Retinal pigment epithelial cell (primary cell): Measurements from ENCODE around the gene CPSF3.

Experiments
- DNase-seq: peaks from one replicate; pipeline ENCODE4 v3.0.0-alpha.2; 2010; ENCODE audit warnings: low read depth
- H3K4me3 ChIP-seq: 2 replicates; pipeline ENCODE4 v1.5.1; 2011; ENCODE audit warnings: mild to moderate bottlenecking, low read length, control low read depth, moderate library complexity
- TF ChIP-seq, protein P1 (sequence below): conservative IDR thresholded peaks from 2 replicates; pipeline ENCODE4 v1.5.1; 2011; ENCODE audit warnings: low read depth, low read length, control low read depth, inconsistent platforms

Gene CPSF3

DNA sequence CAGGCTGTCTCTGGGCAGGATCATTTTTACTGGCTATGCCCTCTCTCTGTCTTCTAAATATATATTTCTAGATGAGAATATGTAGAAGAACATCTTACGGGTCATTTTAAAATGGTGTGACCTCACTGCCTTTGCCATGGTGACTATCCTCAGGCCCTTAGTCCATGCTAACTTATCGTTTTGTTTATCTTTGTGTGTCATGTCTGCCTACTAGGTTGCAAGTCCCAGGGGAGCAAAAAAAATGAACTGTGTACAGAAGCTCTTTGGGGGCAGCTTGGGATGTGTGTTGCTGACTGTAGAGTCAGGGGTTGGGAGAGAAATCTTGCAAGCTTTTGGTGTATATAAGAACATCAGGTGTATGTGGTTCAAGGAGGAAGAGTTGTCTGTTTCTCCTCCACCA is 11.0 kb downstream of the CPSF3 start:
- DNase-seq, result no peak
- TF ChIP-seq, protein P1, sequence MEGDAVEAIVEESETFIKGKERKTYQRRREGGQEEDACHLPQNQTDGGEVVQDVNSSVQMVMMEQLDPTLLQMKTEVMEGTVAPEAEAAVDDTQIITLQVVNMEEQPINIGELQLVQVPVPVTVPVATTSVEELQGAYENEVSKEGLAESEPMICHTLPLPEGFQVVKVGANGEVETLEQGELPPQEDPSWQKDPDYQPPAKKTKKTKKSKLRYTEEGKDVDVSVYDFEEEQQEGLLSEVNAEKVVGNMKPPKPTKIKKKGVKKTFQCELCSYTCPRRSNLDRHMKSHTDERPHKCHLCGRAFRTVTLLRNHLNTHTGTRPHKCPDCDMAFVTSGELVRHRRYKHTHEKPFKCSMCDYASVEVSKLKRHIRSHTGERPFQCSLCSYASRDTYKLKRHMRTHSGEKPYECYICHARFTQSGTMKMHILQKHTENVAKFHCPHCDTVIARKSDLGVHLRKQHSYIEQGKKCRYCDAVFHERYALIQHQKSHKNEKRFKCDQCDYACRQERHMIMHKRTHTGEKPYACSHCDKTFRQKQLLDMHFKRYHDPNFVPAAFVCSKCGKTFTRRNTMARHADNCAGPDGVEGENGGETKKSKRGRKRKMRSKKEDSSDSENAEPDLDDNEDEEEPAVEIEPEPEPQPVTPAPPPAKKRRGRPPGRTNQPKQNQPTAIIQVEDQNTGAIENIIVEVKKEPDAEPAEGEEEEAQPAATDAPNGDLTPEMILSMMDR, result no peak

DNA sequence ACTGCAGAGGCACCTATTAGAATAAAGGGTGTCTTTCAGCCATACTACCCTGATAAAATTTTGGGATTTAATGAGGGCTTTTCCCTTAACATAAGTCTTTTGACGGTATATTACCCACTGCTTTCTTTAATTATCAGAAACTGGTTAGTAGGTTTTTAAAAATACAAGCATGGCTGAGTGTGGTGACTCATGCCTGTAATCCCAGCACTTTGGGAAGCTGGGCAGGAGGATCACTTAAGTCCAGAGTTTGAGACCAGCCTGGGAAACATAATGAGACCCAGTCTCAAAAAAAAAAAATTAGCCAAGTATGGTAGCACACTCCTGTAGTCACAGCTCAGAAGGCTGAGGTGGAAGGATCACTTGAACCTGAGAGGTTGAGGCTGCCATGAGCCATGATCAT is 16.1 kb downstream of the CPSF3 start:
- no peak for DNase-seq
- TF ChIP-seq, protein P1, result no peak

More for the DNA sequence above, 11.0 kb downstream of the CPSF3 start:
- H3K4me3 ChIP-seq, result no peak overlapping the region

DNA sequence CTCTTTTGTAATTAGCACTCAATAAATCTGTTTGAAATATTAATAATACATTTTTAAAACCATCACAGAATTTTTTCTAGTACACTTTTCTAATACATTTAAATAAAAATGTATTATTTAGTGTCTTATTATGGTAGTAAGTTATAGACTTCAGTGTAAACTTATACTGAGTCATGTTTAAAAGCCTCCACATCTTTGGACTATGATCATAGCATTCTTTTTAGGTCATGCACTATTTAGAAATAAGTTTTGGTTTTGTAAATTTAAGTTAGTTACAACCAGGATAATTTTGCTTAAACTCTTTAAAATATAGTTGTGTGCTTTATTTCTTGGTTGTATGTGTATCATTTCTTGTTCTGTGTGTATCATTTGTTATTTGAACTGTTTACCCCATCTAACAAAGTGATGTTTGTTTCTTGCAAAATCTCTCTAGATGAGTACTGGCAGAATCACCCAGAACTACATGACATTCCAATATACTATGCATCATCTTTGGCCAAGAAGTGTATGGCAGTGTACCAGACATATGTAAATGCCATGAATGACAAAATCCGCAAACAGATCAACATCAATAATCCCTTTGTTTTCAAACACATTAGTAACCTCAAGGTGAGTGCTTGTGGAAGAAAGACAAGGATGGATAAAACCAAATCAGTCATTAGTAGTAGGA is 16.7 kb downstream of the CPSF3 start:
- H3K4me3 ChIP-seq, result no peak overlapping the region
- DNase-seq, result no peak
- TF ChIP-seq, protein P1, result no peak

More for the DNA sequence above, 16.1 kb downstream of the CPSF3 start:
- no peak overlapping the region for H3K4me3 ChIP-seq

DNA sequence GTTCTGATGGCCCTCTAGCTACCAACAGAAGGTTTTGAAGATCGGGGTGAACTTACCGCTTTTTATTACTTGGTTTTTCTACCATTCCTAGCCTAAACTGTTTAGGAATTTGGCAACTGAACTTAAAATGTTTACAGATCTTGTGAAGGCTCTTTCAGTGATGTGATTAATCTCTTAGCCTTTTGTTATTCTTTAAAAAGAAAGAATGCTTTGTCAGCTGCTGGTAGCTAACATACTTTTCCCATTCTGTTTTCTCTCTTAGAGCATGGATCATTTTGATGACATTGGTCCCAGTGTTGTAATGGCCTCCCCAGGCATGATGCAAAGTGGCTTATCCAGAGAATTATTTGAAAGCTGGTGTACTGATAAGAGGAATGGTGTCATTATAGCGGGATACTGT is 18.1 kb downstream of the CPSF3 start:
- TF ChIP-seq, protein P1, result no peak
- no peak overlapping the region for H3K4me3 ChIP-seq
- DNase-seq, result no peak

DNA sequence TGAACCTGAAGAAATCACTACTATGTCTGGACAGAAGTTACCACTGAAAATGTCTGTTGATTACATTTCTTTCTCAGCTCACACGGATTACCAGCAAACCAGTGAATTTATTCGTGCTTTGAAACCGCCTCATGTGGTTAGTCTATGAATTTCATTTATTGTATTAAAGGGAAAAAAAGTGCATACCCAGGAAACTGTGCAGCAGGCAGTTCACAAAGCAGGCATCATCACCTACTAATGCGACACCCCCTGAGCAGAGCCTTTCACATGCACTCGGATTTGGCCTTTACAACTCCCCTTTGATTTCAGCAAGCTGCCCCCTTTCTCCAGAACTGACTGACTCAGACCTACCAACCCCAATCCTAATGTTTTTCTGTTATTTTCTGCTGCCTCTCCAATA is 20.1 kb downstream of the CPSF3 start:
- TF ChIP-seq, protein P1, result no peak

DNA sequence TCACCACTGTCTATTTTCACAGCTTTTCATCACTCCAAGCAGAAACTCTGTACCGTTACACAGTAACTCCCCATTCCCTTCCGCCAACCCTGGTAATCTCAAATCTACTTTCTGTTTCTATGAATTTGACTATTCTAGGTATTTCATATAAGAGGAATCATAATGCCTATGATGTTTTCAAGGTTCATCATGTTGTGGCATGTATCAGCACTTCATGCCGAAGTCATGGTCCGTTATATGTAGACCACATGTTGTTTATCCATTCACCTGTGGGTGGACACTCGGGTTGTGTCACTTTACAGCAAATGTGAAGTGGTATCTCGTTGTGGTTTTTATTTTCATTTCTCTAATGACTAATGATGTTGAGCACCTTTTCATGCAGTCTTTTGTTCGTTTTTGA is 21.6 kb downstream of the CPSF3 start:
- no peak overlapping the region for H3K4me3 ChIP-seq
- TF ChIP-seq, protein P1, result no peak
- no peak for DNase-seq

More for the DNA sequence above, 20.1 kb downstream of the CPSF3 start:
- no peak overlapping the region for H3K4me3 ChIP-seq
- no peak for DNase-seq

DNA sequence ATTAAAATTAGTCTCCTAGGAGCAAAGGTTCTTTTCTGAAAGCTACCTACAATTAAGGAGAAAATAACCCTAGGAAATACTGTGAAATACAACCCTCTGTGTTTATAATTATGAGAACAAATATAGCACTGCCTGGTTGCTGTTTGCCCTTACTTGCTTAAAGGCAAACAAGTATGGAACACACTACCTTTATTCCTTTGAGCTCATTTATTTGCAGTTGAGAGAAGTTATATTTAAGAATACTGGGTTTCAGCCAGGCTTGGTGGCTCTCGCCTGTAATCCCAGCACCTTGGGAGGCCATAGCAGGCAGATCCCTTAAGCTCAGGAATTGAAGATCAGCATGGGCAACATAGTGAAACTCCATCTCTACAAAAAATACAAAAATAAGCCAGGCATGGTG is 27.8 kb downstream of the CPSF3 start:
- no peak for DNase-seq
- TF ChIP-seq, protein P1, result no peak
- no peak overlapping the region for H3K4me3 ChIP-seq
